OCI-LY7 (cell line): ENCODE data around the gene REC114. TPM values are rescaled to one million over a fixed set of nuclear protein-coding genes. Genes with fewer than 3 reads are reported as not detected.
"Not testable (repeated sequence)": the region's sequence is repeated elsewhere in the genome, so short reads cannot be mapped to it uniquely, and the experiment has no call there.

Experiments used
- BruUV-seq: library from RNA; stranded (reverse); fragments of 400-500 nt; replicated peaks from 2 replicates; lab custom pipeline; 2021; lab: Mats Ljungman, UMichigan
- CTCF ChIA-PET: fragments of 300-600 bp; sonication (Branson Sonifier 250); formaldehyde crosslinking; loops from one replicate; lab custom pipeline; 2022; ENCODE audit warnings: antibody characterized with exemption; ENCODE audit not compliant: unreplicated experiment; lab: Charles Lee
- POLR2A ChIA-PET: fragments of 300-600 bp; sonication (Branson Sonifier 250); formaldehyde crosslinking; loops from one replicate; lab custom pipeline; 2022; ENCODE audit warnings: antibody characterized with exemption; lab: Charles Lee
- DNase-seq: peaks from one replicate; pipeline ENCODE4 v3.0.0-alpha.2; 2015; ENCODE audit warnings: low spot score
- H2AFZ ChIP-seq: fragments of 200-600 bp; sonication (generic), shearing (Covaris generic); 2 replicates; pipeline ENCODE4 v1.6.1; 2014; ENCODE audit warnings: mild to moderate bottlenecking, antibody characterized with exemption, low read length, moderate library complexity
- H3K27ac ChIP-seq: fragments of 200-600 bp; sonication (generic); 2 replicates; pipeline ENCODE4 v1.5.1; 2014; ENCODE audit warnings: mixed run types, low read depth, mild to moderate bottlenecking, moderate library complexity, low read length, inconsistent platforms; ENCODE audit not compliant: poor library complexity, severe bottlenecking
- H3K36me3 ChIP-seq: fragments of 200-600 bp; sonication (generic); 2 replicates; pipeline ENCODE4 v1.6.1; 2014; ENCODE audit warnings: mild to moderate bottlenecking, antibody characterized with exemption, low read length, moderate library complexity, mixed read lengths; ENCODE audit not compliant: insufficient read depth
- H3K4me1 ChIP-seq: fragments of 200-600 bp; sonication (generic); 2 replicates; pipeline ENCODE4 v1.5.1; 2014; ENCODE audit warnings: mild to moderate bottlenecking, low read length; ENCODE audit not compliant: insufficient read depth, poor library complexity, severe bottlenecking
- H3K4me2 ChIP-seq: fragments of 200-600 bp; sonication (generic); 2 replicates; pipeline ENCODE4 v1.6.1; 2014; ENCODE audit warnings: mild to moderate bottlenecking, low read length
- H3K4me3 ChIP-seq: fragments of 200-600 bp; sonication (generic); 2 replicates; pipeline ENCODE4 v1.5.1; 2014; ENCODE audit warnings: mild to moderate bottlenecking, low read depth, low read length; ENCODE audit not compliant: poor library complexity, severe bottlenecking
- H3K79me2 ChIP-seq: fragments of 200-600 bp; sonication (generic); 2 replicates; pipeline ENCODE4 v1.6.1; 2016; ENCODE audit warnings: low read depth, mild to moderate bottlenecking, low read length, moderate library complexity, mixed read lengths; ENCODE audit not compliant: insufficient read depth
- H3K9me2 ChIP-seq: fragments of 200-600 bp; sonication (generic); 2 replicates; pipeline ENCODE4 v1.6.1; 2016; ENCODE audit warnings: mild to moderate bottlenecking, low read length, mixed read lengths; ENCODE audit not compliant: insufficient read depth
- H3K9me3 ChIP-seq: fragments of 200-600 bp; sonication (generic); 2 replicates; pipeline ENCODE4 v1.6.1; 2014; ENCODE audit warnings: mild to moderate bottlenecking, mixed run types, low read length, mixed read lengths
- H4K20me1 ChIP-seq: fragments of 200-600 bp; sonication (generic); 2 replicates; pipeline ENCODE4 v1.6.1; 2014; ENCODE audit warnings: mild to moderate bottlenecking, antibody characterized with exemption, low read length, moderate library complexity, mixed read lengths; ENCODE audit not compliant: insufficient read depth
- CTCF ChIP-seq: fragments of 200-600 bp; sonication (generic); conservative IDR thresholded peaks from 2 replicates; pipeline ENCODE4 v1.5.1; 2014; ENCODE audit warnings: mild to moderate bottlenecking, antibody characterized with exemption, low read length, moderate library complexity, mixed read lengths
- EZH2phosphoT487 ChIP-seq: fragments of 200-600 bp; sonication (generic); IDR thresholded peaks from 2 replicates; pipeline ENCODE4 v1.6.1; 2018; ENCODE audit warnings: low read depth, borderline replicate concordance, mild to moderate bottlenecking, mixed run types, antibody characterized with exemption, low read length, moderate library complexity, mixed read lengths
- intact Hi-C: fragments of 100-400 bp; cut with micrococcal nuclease; formaldehyde crosslinking; loops from one replicate; pipeline ENCODE4 v1.10.0; 2022; ENCODE audit not compliant: unreplicated experiment
- total RNA-seq, 2 experiments: library from RNA; depleted of rRNA in 1 of 2; stranded (reverse); fragments of >200 nt in 1 of 2; shearing (Covaris generic) in 1 of 2; gene quantifications; 2 replicates each; pipeline ENCODE4 v1.2.3, GENCODE V29; 2014 to 2022

The REC114 gene
- total RNA-seq, 2 experiments from 2014 or later: not detected

DNA sequence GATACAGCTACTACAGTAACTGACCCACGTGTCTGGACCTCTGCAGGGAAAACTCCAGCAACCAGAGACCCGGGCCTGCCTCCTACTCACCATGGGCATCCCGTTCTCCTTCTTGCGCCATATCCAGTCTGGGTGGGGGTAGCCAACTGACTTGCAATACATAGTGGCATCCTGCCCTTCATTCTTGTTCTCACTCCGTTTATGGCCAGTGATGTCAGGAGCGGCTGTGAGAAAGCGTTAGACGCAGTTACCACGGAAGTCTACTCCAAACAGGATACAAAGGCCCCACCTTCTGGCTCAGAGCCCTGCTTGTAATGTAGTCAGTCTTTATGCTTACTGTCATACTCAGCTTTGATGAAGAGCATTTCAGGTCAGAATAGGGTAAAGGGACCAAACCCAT lies 130.6 kb downstream of the REC114 start:
- Histone ChIP-seq H3K4me1 (no peaks in the 10 kb centered on the region), H3K4me3 (no peak overlapping the region), H4K20me1 (no peaks in the 10 kb centered on the region), H2AFZ (no peak overlapping the region), H3K4me2 (no peak overlapping the region), H3K36me3 (peaks cover 75% of the 10 kb centered on the region), H3K9me2 (no peaks in the 10 kb centered on the region), H3K79me2 (no peaks in the 10 kb centered on the region), H3K9me3 (no peaks in the 10 kb centered on the region), H3K27ac (no peak overlapping the region)
- intact Hi-C loops: no loop called here
- TF ChIP-seq EZH2phosphoT487: no peak
- TF ChIP-seq CTCF: no peak
- ChIA-PET POLR2A (no interaction called here), CTCF (no interaction called here)
- BruUV-seq: no TSS peak
- no peak for DNase-seq

- TF ChIP-seq EZH2phosphoT487 (no peak), CTCF (no peak)
- Histone ChIP-seq H3K36me3 (peaks cover 64% of the 10 kb centered on the region; the same call in 1 of the 2 replicates), H4K20me1 (no peaks in the 10 kb centered on the region), H3K4me3 (no peak overlapping the region), H3K9me3 (no peaks in the 10 kb centered on the region), H3K4me1 (no peaks in the 10 kb centered on the region), H2AFZ (no peak overlapping the region), H3K79me2 (no peaks in the 10 kb centered on the region), H3K9me2 (no peaks in the 10 kb centered on the region), H3K4me2 (no peak overlapping the region), H3K27ac (no peak overlapping the region)
- DNase-seq: no peak
- POLR2A ChIA-PET: no interaction called here
- CTCF ChIA-PET: no interaction called here
- no TSS peak for BruUV-seq
- intact Hi-C loops: no loop called here
Observed at GRCh38 chr15:73575636-73576247, 132.8 kb downstream of the REC114 start.

- peaks cover 61% of the 10 kb centered on the region; the same call in 1 of the 2 replicates for H3K36me3 ChIP-seq
- H3K27ac ChIP-seq, H3K4me3 ChIP-seq, DNase-seq, H4K20me1 ChIP-seq, BruUV-seq, POLR2A ChIA-PET, H3K9me3 ChIP-seq, H3K79me2 ChIP-seq, H2AFZ ChIP-seq, H3K9me2 ChIP-seq, H3K4me2 ChIP-seq, CTCF ChIA-PET, H3K4me1 ChIP-seq, intact Hi-C loops: not testable (repeated sequence)
Observed at GRCh38 chr15:73577593-73577992, 134.6 kb downstream of the REC114 start.
